HG03439 (cell line): ENCODE data around the gene BABAM2.

Experiments used
- ATAC-seq: cut with Tn5 transposase; IDR thresholded peaks from one replicate; pipeline ENCODE4 v1.9.1; 2021; ENCODE audit warnings: mild to moderate bottlenecking, moderate library complexity; ENCODE audit not compliant: unreplicated experiment

BABAM2 gene

DNA sequence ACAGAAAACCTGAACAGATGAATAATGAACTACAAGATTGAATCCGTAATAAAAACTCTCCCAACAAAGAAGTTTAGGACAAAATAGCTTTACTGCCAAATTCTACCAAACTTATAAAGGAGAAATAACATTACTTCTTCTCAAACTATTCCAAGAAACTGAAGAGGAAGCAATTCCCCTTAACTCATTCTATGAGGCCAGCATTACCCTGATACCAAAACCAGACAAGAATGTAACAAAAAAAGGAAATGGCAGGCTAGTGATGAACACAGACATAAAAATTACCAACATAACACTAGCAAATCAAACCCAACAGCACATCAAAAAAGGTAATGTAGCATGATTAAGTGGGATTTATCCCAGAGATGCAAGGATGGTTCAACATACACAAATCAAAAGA is 288.4 kb downstream of the BABAM2 start:
- no peak for ATAC-seq

- no peak for ATAC-seq
Measured at GRCh38 chr2:28181801-28182200, 291.3 kb downstream of the BABAM2 start.

DNA sequence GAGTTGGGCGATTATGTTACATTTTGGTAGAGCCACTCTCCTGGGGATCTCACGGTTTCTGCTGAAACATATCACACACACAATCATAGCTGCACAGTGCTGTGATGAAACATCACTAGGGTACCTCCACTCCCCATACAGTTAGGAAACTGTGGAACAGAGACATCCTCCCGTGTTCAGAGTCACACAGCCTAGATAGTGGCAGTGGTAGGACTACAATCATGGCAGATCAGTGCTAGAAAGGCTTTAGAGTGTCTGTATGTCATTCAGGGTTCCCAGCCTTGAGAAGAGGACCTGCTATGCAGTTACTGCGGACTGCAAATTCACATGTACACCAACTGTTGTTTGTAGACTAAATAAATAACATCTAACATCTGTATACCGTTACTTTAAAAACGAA is 291.8 kb downstream of the BABAM2 start:
- ATAC-seq: no peak

DNA sequence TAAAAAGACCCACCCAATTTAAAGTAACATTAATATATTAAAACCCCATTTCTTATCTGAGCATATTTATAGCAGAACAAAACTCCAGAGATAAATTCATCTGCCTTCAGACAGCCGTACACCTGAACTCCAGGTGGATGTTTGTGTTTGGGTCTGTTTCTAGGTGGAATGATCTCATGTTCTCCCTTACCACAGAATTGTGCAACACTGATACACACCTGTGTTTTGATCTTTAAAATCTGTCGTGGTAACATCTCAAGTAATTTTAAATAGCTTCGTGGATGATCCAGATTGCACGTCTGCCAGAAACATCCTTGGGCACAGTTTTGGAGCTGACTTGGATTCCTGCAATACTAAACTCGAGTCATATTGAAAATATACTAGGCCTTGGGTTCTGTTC is 294.6 kb downstream of the BABAM2 start:
- ATAC-seq: no peak

- no peak for ATAC-seq
Measured at GRCh38 chr2:28185891-28186290, 295.4 kb downstream of the BABAM2 start.

DNA sequence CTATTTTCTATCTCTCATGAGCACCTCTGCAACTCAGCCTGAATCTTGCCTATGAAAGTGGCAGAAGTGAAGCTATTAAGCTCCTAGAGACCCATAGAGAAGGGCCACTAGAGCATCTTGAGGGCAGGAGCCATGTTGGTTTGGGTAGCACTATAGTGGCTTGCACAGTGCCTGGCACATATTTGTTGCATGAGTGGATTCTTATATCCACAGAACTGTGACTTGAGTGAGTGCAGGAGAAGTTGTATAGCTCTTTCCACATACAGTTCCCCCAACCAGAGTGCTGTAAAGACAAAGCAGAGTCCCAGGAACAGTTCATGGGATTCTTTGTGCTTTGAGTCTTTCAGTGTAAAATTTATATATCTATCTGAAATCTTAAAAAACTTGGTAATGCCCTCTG is 296.7 kb downstream of the BABAM2 start:
- no peak for ATAC-seq

DNA sequence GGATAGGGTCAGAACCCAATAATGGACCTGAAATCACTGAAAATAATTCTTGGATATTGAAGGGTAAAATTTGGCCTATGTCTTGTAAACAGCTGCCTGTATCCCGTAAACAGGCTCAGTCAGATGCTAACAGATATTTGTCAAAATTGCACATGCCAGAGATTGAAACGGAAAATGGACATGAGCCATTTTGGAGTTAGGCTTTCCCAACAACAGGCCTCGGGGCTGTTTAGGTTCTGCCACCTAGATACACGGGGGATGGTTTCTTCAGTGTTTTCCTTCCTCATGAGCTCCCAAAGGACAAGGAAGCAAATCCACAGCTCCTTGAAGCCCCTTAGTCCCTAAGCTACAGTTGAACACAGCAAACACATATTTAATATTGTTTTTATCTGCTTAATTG is 297.9 kb downstream of the BABAM2 start:
- no peak for ATAC-seq

- ATAC-seq: no peak
Measured at GRCh38 chr2:28193630-28194403, 303.3 kb downstream of the BABAM2 start.

DNA sequence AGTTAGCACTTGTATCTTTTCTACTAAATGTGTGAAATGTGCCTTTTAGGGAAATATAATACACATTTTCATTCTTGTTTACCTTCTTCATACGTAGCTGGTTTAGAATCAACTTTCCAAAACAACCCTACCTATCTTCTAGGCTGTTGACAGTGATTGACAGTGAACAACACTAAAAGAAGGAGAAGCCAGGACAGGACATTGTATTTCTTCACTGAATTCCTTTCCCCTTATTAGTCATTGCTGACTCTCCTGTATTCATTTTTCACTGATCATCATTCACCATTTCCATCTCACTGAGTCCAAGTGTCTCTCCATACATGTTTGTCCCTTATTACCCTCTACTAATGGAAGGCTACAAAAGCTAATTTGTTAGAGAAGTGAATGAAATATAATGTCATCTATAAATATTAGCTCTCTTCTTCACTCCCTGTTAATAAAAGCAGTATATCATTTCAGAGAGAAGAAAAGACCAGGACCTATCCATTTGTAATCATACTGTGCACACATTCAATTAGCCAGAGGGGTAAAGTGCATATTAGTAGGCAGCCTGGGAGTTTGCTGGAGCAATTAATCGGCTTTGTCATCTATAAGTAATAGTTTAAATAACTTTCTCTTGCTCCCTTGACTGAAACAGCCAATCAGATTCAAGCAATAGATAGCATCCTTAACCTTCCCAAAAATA is 309.6 kb downstream of the BABAM2 start:
- ATAC-seq: no peak

DNA sequence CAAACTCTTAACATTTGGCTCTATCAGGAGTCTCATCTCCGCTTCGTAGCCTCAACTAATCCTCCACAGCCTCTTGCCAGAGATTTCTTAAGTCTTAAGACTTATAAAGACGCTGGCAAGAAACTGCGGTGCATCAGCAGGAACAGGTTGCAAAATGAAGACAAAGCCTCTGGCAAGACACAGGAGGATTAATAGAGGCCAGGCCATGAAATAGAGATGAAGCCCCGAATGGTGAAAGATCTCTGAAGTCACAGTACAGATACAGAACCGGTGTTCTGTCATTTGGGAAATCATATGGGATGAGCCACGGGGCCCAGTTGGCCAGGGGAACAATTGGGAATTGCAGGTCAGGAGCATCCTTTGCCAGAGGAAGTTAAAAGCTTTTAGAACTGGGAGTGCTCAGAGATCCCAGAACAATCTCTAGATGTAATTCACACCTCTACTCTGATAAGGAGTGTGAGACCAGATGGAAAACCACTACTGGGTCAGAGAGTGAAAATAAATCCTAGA is 311.2 kb downstream of the BABAM2 start:
- no peak for ATAC-seq

DNA sequence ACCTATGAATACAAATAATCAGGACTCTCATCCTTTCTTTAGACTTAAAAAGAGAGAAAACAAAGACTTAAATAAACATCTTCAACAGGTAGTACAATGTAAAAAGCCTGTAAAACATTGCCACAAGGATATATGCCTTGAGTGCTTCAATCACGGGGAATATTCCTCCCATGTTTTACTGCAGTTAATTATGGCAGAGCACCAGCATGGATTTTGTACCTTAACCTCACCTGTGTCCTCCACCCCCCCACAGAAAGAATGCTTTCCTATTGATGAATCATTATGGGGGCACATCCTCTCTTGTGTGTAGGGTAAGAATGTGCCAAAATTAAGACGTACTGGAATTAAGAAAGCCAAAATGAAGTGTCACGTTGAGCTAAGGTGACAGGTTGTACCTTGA is 312.2 kb downstream of the BABAM2 start:
- ATAC-seq: no peak

- ATAC-seq: no peak
Measured at GRCh38 chr2:28206762-28207161, 316.2 kb downstream of the BABAM2 start.

DNA sequence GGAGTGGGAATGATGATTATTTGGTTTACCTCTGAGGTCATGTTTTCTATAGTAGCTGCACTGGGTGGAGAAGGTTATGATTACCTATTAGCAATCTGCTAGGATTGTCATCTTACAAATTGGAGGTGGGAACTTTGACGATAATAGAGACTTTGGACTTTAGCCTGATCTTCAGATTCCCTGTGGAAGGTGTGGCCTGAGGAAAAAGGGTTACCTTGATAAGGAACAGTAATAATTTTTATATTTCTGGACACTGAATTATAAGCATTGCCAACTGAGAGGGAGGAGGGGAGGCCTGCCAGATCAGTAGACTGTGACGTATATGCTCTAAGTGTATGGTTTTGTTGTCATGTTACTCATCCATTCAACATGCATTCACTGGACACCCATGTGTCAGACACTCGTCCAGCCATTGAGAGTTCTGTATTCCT is 318.7 kb downstream of the BABAM2 start:
- ATAC-seq: no peak

DNA sequence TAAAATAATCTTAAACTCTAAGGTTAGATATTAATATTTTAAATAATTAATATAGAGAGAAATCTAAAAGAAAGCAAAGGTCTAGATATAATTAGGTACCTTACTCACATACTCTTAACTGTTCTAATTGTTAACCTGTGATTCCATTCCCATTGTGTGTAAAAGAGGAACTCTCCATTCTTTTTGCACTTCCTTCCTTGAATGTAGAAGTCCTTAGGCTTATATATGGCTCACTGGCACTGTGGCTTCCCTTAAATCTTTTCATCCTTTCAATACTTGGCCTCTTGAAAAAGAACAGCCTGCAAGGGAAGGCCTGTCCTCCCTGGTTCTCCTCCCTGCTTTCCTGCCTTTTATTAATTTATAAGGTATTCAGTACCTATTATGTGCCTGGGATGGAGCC is 319.3 kb downstream of the BABAM2 start:
- no peak for ATAC-seq

DNA sequence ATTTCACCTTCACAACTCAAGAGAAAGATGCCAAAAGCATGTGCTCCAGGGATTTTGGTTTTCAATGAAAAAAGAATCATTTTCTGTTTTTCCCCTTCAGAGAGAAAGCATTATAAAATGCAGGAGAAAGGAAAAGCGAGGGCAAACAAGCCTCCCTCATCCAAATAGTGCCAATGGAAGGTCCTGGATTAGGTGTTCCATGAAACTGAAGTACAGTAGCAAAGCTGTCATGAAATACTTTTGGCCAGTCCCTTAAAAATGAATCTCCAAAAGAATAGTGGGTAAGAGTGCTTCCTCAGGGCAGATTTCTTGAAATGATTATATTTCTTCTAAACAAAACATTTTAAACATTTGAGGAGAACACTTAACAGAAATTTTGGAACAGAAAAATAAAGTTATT is 320.0 kb downstream of the BABAM2 start:
- ATAC-seq: no peak

DNA sequence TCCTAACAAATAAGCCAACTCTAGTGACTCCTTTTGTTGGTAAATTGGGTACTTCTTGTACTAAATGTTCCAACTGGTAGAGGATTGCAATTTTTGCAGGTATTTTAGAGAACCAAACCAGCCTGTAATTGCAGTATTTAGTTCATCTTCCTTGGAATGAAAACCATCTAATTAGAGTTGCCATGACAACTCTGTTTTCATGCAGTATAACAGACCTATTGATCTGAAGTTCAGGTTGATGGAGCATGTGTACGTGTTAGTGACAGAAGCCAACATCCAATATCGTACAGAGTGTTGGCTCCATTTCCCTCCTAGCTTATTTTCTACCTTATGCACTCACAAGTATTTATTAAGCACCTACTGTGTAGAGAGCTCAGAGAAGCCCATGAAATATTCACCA is 325.8 kb downstream of the BABAM2 start:
- ATAC-seq: no peak

DNA sequence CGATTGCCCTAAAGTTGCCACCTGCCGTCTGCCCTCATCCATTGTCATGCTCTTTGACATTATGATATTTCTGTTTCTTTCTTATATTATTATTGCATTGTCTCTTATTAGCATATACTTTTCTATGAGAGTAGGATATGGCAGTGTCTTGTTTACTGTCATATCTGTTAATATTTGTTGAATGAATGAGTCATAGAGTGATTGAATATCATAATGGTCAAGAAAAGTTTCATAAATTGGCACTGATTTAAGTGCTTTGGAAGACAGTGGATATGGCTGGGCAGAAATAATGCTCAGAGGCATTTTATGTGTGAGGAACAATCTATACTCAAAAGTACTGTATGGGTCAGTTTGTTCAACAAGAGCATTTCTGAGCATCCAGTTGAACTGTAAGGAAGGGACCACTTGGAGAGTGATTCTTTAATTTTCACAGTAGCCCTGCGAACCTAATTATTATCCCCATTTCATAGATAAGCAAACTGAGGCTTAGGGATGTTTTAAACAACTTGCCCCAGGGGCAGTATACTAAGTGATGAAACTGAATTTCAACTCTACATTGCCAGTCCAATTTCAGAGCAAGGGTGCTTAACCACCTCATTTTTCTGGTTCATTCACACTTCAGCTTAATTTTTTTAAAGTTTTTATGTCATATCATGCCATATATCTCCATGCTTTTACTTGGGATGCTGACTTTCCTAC is 326.7 kb downstream of the BABAM2 start:
- no peak for ATAC-seq

GRCh38 chr2:28219138-28219537 is 328.6 kb downstream of the BABAM2 start:
- ATAC-seq: no peak

DNA sequence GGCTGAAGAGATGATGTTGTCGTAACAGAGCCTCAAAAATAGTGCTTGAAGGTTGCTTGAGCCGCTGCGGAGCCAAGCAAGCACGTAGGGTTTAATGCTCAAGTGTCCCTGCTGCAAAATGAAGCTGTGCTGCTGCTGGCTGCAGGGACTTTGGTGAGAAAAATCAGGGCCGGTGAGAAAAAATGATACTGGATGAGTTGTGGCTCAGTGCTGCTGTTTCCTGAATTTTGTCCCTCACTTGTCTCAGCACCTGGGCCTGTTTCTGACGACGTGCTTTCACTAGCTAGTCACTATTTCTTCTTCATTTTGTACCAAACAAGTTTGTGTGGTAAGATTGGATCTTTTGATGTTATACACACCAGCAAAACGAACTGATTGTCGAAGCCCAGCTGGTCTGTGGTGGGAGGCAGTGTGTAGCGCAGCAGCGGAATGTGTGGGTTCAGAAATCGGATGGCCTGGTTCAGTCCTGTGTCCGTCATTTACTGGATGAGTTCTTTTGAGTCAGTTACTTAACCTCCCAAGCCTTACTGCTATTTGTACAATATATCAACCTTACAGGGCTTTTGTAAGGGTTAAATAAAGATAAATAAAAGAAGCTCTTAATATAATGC is 329.3 kb downstream of the BABAM2 start:
- ATAC-seq: no peak

- no peak for ATAC-seq
Measured at GRCh38 chr2:28224648-28225472, 334.3 kb downstream of the BABAM2 start.
